ENCODE results near the gene BMP5. TPM values are rescaled to one million over a fixed set of nuclear protein-coding genes. Genes with fewer than 3 reads are reported as not detected.

Gene BMP5
- total RNA-seq, 1 experiment from 2014 or later: 17.7 TPM

DNA sequence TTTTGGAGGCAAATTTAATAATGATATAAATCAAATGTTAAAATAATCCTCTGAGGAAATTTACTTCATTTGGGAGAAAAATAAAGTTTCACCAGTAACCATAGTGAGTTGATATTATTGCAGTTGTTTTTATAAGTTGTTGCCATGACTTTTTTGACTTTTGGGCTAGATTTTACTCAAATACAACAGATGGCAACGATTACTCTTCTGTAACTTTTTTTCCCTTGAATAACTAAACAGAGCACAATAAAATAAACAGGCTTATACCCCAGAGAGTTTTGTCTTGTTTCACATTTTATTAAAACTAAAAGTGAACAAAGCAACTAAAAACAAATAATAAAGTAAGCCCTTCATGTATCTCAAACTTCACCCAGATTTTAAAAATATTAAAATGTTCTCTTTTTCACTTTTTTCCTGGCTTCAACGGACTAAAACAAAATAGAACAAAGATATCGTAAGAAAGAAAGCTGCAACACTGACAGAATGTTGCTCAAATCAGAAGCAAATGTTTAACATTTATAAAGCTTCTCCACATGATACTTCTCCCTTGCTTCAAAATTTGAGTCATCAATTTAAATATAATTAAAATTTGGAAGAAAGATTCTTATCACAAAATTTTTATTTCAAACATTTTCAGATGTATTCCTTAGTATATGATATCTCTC is 42.5 kb upstream of the BMP5 start:
- TF ChIP-seq POLR2AphosphoS5 (IDR thresholded peaks at IDR 0.05; ENCODE audit: low read depth, low read length): no peak
- TF ChIP-seq TCF7L2 (IDR thresholded peaks at IDR 0.05; ENCODE audit: low read depth, low read length): no peak
- no peak for TF ChIP-seq SIN3A (IDR thresholded peaks at IDR 0.05; ENCODE audit: borderline replicate concordance, insufficient read depth, low read depth, low read length)
- TF ChIP-seq, protein P1, sequence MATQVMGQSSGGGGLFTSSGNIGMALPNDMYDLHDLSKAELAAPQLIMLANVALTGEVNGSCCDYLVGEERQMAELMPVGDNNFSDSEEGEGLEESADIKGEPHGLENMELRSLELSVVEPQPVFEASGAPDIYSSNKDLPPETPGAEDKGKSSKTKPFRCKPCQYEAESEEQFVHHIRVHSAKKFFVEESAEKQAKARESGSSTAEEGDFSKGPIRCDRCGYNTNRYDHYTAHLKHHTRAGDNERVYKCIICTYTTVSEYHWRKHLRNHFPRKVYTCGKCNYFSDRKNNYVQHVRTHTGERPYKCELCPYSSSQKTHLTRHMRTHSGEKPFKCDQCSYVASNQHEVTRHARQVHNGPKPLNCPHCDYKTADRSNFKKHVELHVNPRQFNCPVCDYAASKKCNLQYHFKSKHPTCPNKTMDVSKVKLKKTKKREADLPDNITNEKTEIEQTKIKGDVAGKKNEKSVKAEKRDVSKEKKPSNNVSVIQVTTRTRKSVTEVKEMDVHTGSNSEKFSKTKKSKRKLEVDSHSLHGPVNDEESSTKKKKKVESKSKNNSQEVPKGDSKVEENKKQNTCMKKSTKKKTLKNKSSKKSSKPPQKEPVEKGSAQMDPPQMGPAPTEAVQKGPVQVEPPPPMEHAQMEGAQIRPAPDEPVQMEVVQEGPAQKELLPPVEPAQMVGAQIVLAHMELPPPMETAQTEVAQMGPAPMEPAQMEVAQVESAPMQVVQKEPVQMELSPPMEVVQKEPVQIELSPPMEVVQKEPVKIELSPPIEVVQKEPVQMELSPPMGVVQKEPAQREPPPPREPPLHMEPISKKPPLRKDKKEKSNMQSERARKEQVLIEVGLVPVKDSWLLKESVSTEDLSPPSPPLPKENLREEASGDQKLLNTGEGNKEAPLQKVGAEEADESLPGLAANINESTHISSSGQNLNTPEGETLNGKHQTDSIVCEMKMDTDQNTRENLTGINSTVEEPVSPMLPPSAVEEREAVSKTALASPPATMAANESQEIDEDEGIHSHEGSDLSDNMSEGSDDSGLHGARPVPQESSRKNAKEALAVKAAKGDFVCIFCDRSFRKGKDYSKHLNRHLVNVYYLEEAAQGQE (IDR thresholded peaks at IDR 0.05; ENCODE audit: insufficient read depth in 1 of 2, low read depth in 2 of 2, low read length in 1 of 2): no peak
- TF ChIP-seq, protein P2, sequence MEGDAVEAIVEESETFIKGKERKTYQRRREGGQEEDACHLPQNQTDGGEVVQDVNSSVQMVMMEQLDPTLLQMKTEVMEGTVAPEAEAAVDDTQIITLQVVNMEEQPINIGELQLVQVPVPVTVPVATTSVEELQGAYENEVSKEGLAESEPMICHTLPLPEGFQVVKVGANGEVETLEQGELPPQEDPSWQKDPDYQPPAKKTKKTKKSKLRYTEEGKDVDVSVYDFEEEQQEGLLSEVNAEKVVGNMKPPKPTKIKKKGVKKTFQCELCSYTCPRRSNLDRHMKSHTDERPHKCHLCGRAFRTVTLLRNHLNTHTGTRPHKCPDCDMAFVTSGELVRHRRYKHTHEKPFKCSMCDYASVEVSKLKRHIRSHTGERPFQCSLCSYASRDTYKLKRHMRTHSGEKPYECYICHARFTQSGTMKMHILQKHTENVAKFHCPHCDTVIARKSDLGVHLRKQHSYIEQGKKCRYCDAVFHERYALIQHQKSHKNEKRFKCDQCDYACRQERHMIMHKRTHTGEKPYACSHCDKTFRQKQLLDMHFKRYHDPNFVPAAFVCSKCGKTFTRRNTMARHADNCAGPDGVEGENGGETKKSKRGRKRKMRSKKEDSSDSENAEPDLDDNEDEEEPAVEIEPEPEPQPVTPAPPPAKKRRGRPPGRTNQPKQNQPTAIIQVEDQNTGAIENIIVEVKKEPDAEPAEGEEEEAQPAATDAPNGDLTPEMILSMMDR (IDR thresholded peaks at IDR 0.05): no peak
- ChIA-PET CTCF (no interaction called here), POLR2A (no interaction called here)
- ATAC-seq (no peak), DNase-seq (ENCODE audit: low read depth, low spot score) (no peak)
- Histone ChIP-seq H3K4me3 (ENCODE audit: low read depth in 2 of 2, low read length in 2 of 2) (no peak overlapping the region), H3K4me1 (ENCODE audit: control insufficient read depth, insufficient read depth, low read length) (peaks cover 10% of the 10 kb centered on the region; the same call in 1 of the 2 replicates), H3K27me3 (ENCODE audit: control insufficient read depth, insufficient read depth, low read length) (no peaks in the 10 kb centered on the region), H3K36me3 (ENCODE audit: control insufficient read depth, insufficient read depth, low read length) (no peaks in the 10 kb centered on the region), H3K9me3 (ENCODE audit: control insufficient read depth, insufficient read depth, low read depth, low read length) (no peaks in the 10 kb centered on the region), H3K27ac (ENCODE audit: low read length) (no peak overlapping the region; the same call in 1 of the 2 replicates)
- no TSS peak for BruUV-seq (replicated peaks)
- in situ Hi-C loops (cut with HindIII; ENCODE audit: low pct_unique_long_range_greater_than_20kb, low sequenced_read_pairs) (no loop called here), intact Hi-C loops (cut with micrococcal nuclease; ENCODE audit: unreplicated experiment) (no loop called here)

DNA sequence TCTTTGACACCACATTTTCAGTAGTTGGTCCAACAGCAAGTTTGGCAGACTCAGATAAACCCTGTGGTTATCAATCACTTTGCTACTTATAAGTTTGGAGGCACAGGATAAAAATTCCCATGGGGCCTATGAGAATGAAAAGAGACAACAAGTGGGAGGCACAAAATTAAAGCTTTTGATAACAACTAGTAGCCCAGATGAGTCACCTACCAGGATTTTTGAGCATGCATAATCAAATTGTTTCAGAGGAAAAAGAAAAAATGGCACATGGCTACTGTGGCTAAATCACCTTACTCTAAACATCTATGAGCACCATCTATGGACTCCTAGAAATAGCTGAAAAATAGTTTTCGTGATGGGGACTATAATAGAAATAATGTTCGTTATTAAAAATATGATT is 40.8 kb upstream of the BMP5 start:
- Histone ChIP-seq H3K27me3 (ENCODE audit: control insufficient read depth, insufficient read depth, low read length) (no peaks in the 10 kb centered on the region), H3K4me1 (ENCODE audit: control insufficient read depth, insufficient read depth, low read length) (peaks cover 10% of the 10 kb centered on the region; the same call in 1 of the 2 replicates), H3K9me3 (ENCODE audit: control insufficient read depth, insufficient read depth, low read depth, low read length) (no peaks in the 10 kb centered on the region), H3K36me3 (ENCODE audit: control insufficient read depth, insufficient read depth, low read length) (no peaks in the 10 kb centered on the region), H3K4me3 (ENCODE audit: low read depth in 2 of 2, low read length in 2 of 2) (no peak overlapping the region), H3K27ac (ENCODE audit: low read length) (peak overlapping the region; percentile 41)
- no peak for ATAC-seq
- ChIA-PET POLR2A (no interaction called here), CTCF (no interaction called here)
- in situ Hi-C loops (cut with HindIII; ENCODE audit: low pct_unique_long_range_greater_than_20kb, low sequenced_read_pairs): no loop called here
- intact Hi-C loops (cut with micrococcal nuclease; ENCODE audit: unreplicated experiment): no loop called here
- TF ChIP-seq TCF7L2 (IDR thresholded peaks at IDR 0.05; ENCODE audit: low read depth, low read length): no peak
- no peak for TF ChIP-seq POLR2AphosphoS5 (IDR thresholded peaks at IDR 0.05; ENCODE audit: low read depth, low read length)
- TF ChIP-seq SIN3A (IDR thresholded peaks at IDR 0.05; ENCODE audit: borderline replicate concordance, insufficient read depth, low read depth, low read length): no peak
- TF ChIP-seq, protein P1 (IDR thresholded peaks at IDR 0.05; ENCODE audit: insufficient read depth in 1 of 2, low read depth in 2 of 2, low read length in 1 of 2): no peak
- TF ChIP-seq, protein P2 (IDR thresholded peaks at IDR 0.05): no peak
- no peak for DNase-seq (ENCODE audit: low read depth, low spot score)
- BruUV-seq (replicated peaks): no TSS peak
